A673 (cell line): ENCODE measurements around the gene ATIC. TPM values are rescaled to one million over a fixed set of nuclear protein-coding genes. Genes with fewer than 3 reads are reported as not detected.

Experiments used
- BruUV-seq: library from RNA; stranded (reverse); fragments of 400-500 nt; replicated peaks from 2 replicates; lab custom pipeline; 2021; lab: Mats Ljungman, UMichigan
- CTCF ChIA-PET: fragments of 300-600 bp; sonication (Branson Sonifier 250); formaldehyde crosslinking; loops from one replicate; lab custom pipeline; 2022; ENCODE audit warnings: antibody characterized with exemption; lab: Charles Lee
- POLR2A ChIA-PET: fragments of 300-600 bp; sonication (Branson Sonifier 250); formaldehyde crosslinking; loops from one replicate; lab custom pipeline; 2022; ENCODE audit warnings: antibody characterized with exemption; ENCODE audit not compliant: low non-redundant PET; lab: Charles Lee
- DNase-seq: peaks from one replicate; pipeline ENCODE4 v3.0.0-alpha.2; 2015; ENCODE audit warnings: low spot score
- H3K27ac ChIP-seq: fragments of 200-600 bp; sonication (generic); 2 replicates; pipeline ENCODE4 v1.5.1; 2016; ENCODE audit warnings: mixed run types, low read depth, mild to moderate bottlenecking, mixed read lengths, antibody characterized with exemption, low read length; ENCODE audit not compliant: poor library complexity, severe bottlenecking
- H3K27me3 ChIP-seq: fragments of 200-600 bp; sonication (generic); replicated peaks from 2 replicates; pipeline ENCODE4 v1.6.1; 2017; ENCODE audit warnings: mixed run types, low read depth, mild to moderate bottlenecking, mixed read lengths, antibody characterized with exemption, low read length; ENCODE audit not compliant: insufficient read depth, poor library complexity
- H3K36me3 ChIP-seq: fragments of 200-600 bp; sonication (generic); 2 replicates; pipeline ENCODE4 v1.6.1; 2016; ENCODE audit warnings: mixed run types, mild to moderate bottlenecking, mixed read lengths, antibody characterized with exemption, low read length; ENCODE audit not compliant: insufficient read depth, poor library complexity, severe bottlenecking
- H3K4me1 ChIP-seq: fragments of 200-600 bp; sonication (generic); 2 replicates; pipeline ENCODE4 v1.6.1; 2017; ENCODE audit warnings: mixed run types, mild to moderate bottlenecking, mixed read lengths, antibody characterized with exemption, low read length; ENCODE audit not compliant: insufficient read depth, poor library complexity, severe bottlenecking
- H3K4me3 ChIP-seq: fragments of 200-600 bp; sonication (generic); 2 replicates; pipeline ENCODE4 v1.5.1; 2016; ENCODE audit warnings: low read depth, mixed run types, mild to moderate bottlenecking, mixed read lengths, low read length; ENCODE audit not compliant: poor library complexity, severe bottlenecking
- H3K9me3 ChIP-seq: fragments of 200-600 bp; sonication (generic); 2 replicates; pipeline ENCODE4 v1.6.1; 2016; ENCODE audit warnings: mixed run types, low read depth, mild to moderate bottlenecking, mixed read lengths, antibody characterized with exemption, low read length; ENCODE audit not compliant: poor library complexity, severe bottlenecking
- CTCF ChIP-seq: fragments of 300-800, 200-600 bp; sonication (generic); conservative IDR thresholded peaks from 2 replicates; pipeline ENCODE4 v1.5.1; 2017; ENCODE audit warnings: low read depth, mild to moderate bottlenecking, antibody characterized with exemption, low read length, moderate library complexity, mixed read lengths
- EZH2 ChIP-seq: fragments of 200-600 bp; sonication (generic); IDR thresholded peaks from 2 replicates; pipeline ENCODE4 v1.6.1; 2017; ENCODE audit warnings: borderline replicate concordance, low read depth, mild to moderate bottlenecking, mixed read lengths, antibody characterized with exemption, low read length; ENCODE audit not compliant: poor library complexity, severe bottlenecking
- intact Hi-C: fragments of 100-400 bp; cut with micrococcal nuclease; formaldehyde crosslinking; loops from one replicate; pipeline ENCODE4 v1.10.0; 2022; ENCODE audit not compliant: unreplicated experiment
- total RNA-seq: library from RNA; stranded (reverse); gene quantifications from 2 replicates; pipeline ENCODE4 v1.2.3, GENCODE V29; 2021

The ATIC gene
- total RNA-seq, 1 experiment from 2014 or later: 328 TPM

GRCh38 chr2:215388002-215388728 lies 76.3 kb downstream of the ATIC start:
- ChIA-PET POLR2A (no interaction called here), CTCF (no interaction called here)
- intact Hi-C loops: no loop called here
- no TSS peak for BruUV-seq
- H3K4me3 ChIP-seq: no peak overlapping the region
- no peak for TF ChIP-seq EZH2
- TF ChIP-seq CTCF: no peak
- H3K36me3 ChIP-seq: peaks cover 96% of the 10 kb centered on the region
- H3K9me3 ChIP-seq: no peaks in the 10 kb centered on the region
- no peak for DNase-seq
- H3K4me1 ChIP-seq: no peaks in the 10 kb centered on the region
- peak overlapping the region; percentile 7 for H3K27ac ChIP-seq
- H3K27me3 ChIP-seq: no peaks in the 10 kb centered on the region

GRCh38 chr2:215390550-215390913 lies 78.7 kb downstream of the ATIC start:
- Histone ChIP-seq H3K27ac (no peak overlapping the region), H3K4me1 (peaks cover 6% of the 10 kb centered on the region), H3K36me3 (peaks cover 98% of the 10 kb centered on the region), H3K9me3 (no peaks in the 10 kb centered on the region), H3K4me3 (no peak overlapping the region), H3K27me3 (no peaks in the 10 kb centered on the region)
- CTCF ChIA-PET: no interaction called here
- no TSS peak for BruUV-seq
- TF ChIP-seq CTCF: no peak
- TF ChIP-seq EZH2: no peak
- intact Hi-C loops: no loop called here
- DNase-seq: no peak
- POLR2A ChIA-PET: no interaction called here

GRCh38 chr2:215391531-215391930 lies 79.7 kb downstream of the ATIC start:
- BruUV-seq: no TSS peak
- POLR2A ChIA-PET: no interaction called here

More at GRCh38 chr2:215391531-215391930, 79.7 kb downstream of the ATIC start:
- DNase-seq: no peak
- CTCF ChIA-PET: interaction anchor here (0.5 kb wide), 1 partner anchor 546 kb away, joined by 3 read pairs; no protein-coding TSS in a partner anchor
- H3K36me3 ChIP-seq: peaks cover 100% of the 10 kb centered on the region
- intact Hi-C loops: no loop called here
- TF ChIP-seq CTCF: no peak
- TF ChIP-seq EZH2: no peak
- peaks cover 14% of the 10 kb centered on the region for H3K4me1 ChIP-seq
- no peaks in the 10 kb centered on the region for H3K9me3 ChIP-seq
- no peaks in the 10 kb centered on the region for H3K27me3 ChIP-seq
- no peak overlapping the region for H3K4me3 ChIP-seq
- H3K27ac ChIP-seq: no peak overlapping the region
